Muscle of leg (tissue), 11 donors: ENCODE results near the gene EFCAB11. TPM values are rescaled to one million over a fixed set of nuclear protein-coding genes. Genes with fewer than 3 reads are reported as not detected.

Experiments used
- DNase-seq: peaks from one replicate; pipeline ENCODE4 v3.0.0; 2013
- H3K27ac ChIP-seq: one replicate; pipeline ENCODE4 v1.5.1; 2013; ENCODE audit warnings: mild to moderate bottlenecking, low read length, control low read depth
- H3K27me3 ChIP-seq: one replicate; pipeline ENCODE4 v1.6.1; 2013; ENCODE audit warnings: low read length; ENCODE audit not compliant: control insufficient read depth, insufficient read depth
- H3K36me3 ChIP-seq: one replicate; pipeline ENCODE4 v1.6.1; 2013; ENCODE audit warnings: low read length; ENCODE audit not compliant: control insufficient read depth, insufficient read depth
- H3K4me1 ChIP-seq: one replicate; pipeline ENCODE4 v1.6.1; 2013; ENCODE audit warnings: low read length; ENCODE audit not compliant: control insufficient read depth, insufficient read depth
- H3K4me3 ChIP-seq: one replicate; pipeline ENCODE4 v1.5.1; 2013; ENCODE audit warnings: low read length, control low read depth
- H3K9me3 ChIP-seq: replicated peaks from 2 replicates; pipeline ENCODE4 v1.6.1; 2013; ENCODE audit warnings: low read depth, low read length; ENCODE audit not compliant: control insufficient read depth
- WGBS: methylation state at CpG from one replicate; pipeline ENCODE4 v1.1.5; 2013; ENCODE audit warnings: missing lambda C conversion rate; ENCODE audit not compliant: insufficient coverage; 5-methylcytosine and 5-hydroxymethylcytosine counted together
- polyA plus RNA-seq, 8 donors: library from polyadenylated mRNA; unstranded; fragments of 120-200 nt; gene quantifications; one replicate each; pipeline versions ENCODE4 v1.2.1 to v1.2.3, GENCODE V29; 2013; ENCODE audit warnings: inconsistent platforms in 1 of 8, low replicate concordance in 1 of 8; ENCODE audit not compliant: insufficient read length in 8 of 8, insufficient read depth in 1 of 8
- total RNA-seq: library from RNA; stranded (reverse); fragments of 120-200 nt; gene quantifications from one replicate; pipeline ENCODE4 v1.2.4, GENCODE V29; 2013

EFCAB11 gene
- total and polyA plus RNA-seq, 9 donors: 5.5 to 8.6 (median 6.5) TPM

DNA sequence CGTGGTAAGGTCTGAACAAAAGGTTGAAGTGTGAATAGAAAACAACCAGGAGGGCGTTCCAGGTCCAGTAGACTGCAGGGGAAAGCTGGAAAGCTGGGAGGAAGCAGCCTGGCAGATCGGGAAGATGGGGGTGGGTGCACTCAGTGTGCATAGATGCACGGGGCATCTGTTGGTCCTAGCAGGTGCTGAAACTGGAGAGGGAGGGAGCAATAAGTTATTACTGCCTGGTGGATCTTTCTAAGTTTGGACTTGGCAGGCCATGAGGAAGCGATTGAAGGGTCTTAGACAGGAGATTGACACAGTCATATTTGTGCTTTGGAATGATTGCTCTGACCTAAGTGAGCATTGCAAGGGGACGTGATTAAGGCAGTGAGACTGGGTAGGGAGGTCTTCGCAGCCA lies 194.4 kb downstream of the EFCAB11 start:
- H3K36me3 ChIP-seq: no peaks in the 10 kb centered on the region
- peaks cover 16% of the 10 kb centered on the region for H3K4me1 ChIP-seq
- 76% methylated on average over 7 of the region's 7 CpGs for WGBS
- H3K4me3 ChIP-seq: no peak overlapping the region
- H3K9me3 ChIP-seq: peaks cover 6% of the 10 kb centered on the region
- no peaks in the 10 kb centered on the region for H3K27me3 ChIP-seq
- DNase-seq: peak; percentile 69
- H3K27ac ChIP-seq: peak overlapping the region; percentile 42

DNA sequence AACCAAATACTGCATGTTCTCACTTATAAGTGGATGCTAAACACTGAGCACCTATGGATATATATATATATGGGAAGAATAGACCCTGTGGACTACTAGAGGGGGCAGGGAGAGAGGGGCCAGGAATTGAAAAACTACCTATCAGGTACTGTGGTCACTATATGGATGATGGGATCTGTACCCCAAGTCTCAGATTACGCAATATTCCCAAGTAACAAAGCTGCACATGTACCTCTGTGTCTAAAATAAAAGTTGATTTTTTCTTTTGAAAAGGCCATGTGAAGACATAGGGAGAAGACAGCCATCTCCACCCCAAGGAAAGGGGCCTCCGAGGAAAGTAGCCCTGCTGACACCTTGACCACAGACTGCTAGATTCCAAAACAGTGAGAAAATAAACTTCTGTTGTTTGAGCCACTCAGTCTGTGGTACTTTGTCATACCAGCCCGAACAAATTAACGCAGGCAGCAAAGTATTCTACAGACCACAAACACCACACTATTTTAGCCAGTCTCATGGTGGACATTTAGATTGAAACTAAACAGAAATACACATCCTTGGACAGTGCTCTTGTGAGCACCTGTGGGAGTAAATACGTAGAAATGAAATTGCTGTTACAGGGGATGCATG lies 197.1 kb downstream of the EFCAB11 start:
- no peaks in the 10 kb centered on the region for H3K27me3 ChIP-seq
- DNase-seq: no peak
- no peak overlapping the region for H3K27ac ChIP-seq
- no peaks in the 10 kb centered on the region for H3K36me3 ChIP-seq
- H3K9me3 ChIP-seq: peaks cover 6% of the 10 kb centered on the region
- peaks cover 16% of the 10 kb centered on the region for H3K4me1 ChIP-seq
- no CpG with 5 or more reads among the region's 5 CpGs for WGBS
- no peak overlapping the region for H3K4me3 ChIP-seq

DNA sequence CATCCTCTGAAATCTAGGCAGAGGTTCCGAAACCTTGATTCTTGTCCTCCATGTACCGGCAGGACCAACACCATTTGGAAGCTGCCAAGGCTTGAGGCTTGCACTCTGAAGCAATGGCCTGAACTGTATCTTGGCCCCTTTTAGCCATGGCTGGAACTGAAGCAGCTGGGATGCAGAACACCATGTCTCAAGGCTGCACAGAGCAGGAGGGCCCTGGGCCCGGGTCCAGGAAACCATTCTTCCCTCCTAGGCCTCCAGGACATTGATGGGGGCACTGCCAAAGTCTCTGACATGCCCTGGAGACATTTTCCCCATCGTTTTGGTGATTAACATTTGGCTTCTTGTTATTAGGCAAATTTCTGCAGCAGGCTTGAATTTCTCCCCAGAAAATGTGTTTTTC lies 198.7 kb downstream of the EFCAB11 start:
- Histone ChIP-seq H3K4me3 (no peak overlapping the region), H3K9me3 (peaks cover 6% of the 10 kb centered on the region), H3K27ac (no peak overlapping the region), H3K36me3 (no peaks in the 10 kb centered on the region), H3K27me3 (no peaks in the 10 kb centered on the region), H3K4me1 (peaks cover 12% of the 10 kb centered on the region)
- DNase-seq: no peak
- WGBS: 76% methylated on average over 4 of the region's 4 CpGs

DNA sequence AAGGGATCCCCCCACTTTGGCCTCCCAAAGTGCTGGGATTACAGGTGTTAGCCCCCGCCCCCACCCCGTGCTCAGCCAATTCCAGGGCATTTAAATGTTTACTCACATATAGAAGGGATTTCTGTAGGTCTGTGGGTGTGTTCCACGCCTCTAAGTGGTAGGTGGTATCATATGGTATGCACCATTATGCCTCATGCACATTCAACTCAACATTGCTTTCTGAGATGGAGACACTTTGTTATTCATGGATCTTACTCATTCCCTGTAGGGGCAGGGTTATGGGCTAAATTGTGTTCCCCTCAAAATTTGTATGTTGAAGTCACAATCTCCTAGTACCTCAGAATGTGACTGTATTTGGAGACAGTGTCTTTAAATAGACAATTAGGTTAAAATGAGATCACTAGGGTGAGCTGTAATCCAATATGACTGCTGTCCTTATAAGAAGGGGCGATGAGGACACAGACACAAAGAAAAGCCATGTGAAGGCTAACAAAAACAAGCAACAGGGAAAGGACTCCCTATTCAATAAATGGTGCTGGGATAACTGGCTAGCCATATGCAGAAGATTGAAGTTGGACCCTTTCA lies 200.6 kb downstream of the EFCAB11 start:
- H3K4me3 ChIP-seq: no peak overlapping the region
- no peaks in the 10 kb centered on the region for H3K4me1 ChIP-seq
- no CpG with 5 or more reads among the region's 4 CpGs for WGBS
- H3K27ac ChIP-seq: no peak overlapping the region
- H3K9me3 ChIP-seq: peaks cover 6% of the 10 kb centered on the region
- H3K36me3 ChIP-seq: no peaks in the 10 kb centered on the region
- DNase-seq: no peak
- H3K27me3 ChIP-seq: no peaks in the 10 kb centered on the region

DNA sequence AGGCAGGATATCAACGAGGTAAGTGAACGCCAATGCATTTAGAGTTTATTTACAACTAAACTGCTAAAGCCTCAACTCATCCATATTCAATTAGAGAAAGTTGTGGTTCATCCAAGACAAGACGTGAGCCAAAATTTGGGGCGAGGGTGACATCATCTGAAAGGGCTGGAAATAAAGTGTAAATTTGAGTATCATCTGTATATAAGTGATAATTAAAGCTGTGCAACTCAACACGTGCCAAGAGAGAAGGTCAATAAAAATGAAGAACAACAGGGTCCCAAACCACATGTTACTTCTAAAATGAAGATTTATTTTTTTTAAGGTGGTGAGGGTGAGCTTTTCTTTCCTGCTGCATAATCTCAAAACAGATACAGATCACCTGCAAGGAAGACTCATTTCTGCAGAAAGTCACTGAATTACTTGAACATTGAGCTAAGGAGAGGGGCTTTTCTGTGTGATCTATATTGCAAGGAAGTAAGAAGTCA lies 203.6 kb downstream of the EFCAB11 start:
- Histone ChIP-seq H3K27ac (no peak overlapping the region), H3K27me3 (no peaks in the 10 kb centered on the region), H3K36me3 (no peaks in the 10 kb centered on the region), H3K4me3 (no peak overlapping the region), H3K9me3 (peaks cover 4% of the 10 kb centered on the region), H3K4me1 (no peaks in the 10 kb centered on the region)
- no CpG with 5 or more reads among the region's 5 CpGs for WGBS
- DNase-seq: no peak

DNA sequence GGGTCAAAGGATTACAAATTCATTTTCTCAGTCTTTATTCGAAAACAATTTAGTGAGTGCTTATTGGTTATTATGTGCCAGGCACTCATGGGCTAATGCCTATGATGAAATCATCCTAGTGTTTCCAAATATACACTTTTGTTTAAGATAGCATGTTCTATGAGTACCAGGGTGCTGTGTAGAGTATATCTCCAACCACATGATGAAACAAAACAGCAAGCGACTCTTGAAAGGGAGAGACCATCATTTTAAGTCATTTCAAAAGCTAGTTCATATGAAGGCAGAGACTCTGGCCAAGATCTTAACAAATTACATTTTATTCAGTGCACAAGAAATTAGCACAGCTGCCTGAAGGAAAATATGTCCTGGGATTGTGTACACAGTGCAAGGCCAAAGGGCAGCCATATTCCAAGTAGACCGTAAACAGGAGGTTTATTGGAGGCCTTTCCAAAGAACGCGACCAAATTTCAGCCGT lies 204.2 kb downstream of the EFCAB11 start:
- no peak for DNase-seq
- no peaks in the 10 kb centered on the region for H3K4me1 ChIP-seq
- no peaks in the 10 kb centered on the region for H3K27me3 ChIP-seq
- no peaks in the 10 kb centered on the region for H3K9me3 ChIP-seq
- H3K36me3 ChIP-seq: no peaks in the 10 kb centered on the region
- WGBS: 74% methylated on average over 4 of the region's 6 CpGs
- H3K27ac ChIP-seq: no peak overlapping the region
- no peak overlapping the region for H3K4me3 ChIP-seq

DNA sequence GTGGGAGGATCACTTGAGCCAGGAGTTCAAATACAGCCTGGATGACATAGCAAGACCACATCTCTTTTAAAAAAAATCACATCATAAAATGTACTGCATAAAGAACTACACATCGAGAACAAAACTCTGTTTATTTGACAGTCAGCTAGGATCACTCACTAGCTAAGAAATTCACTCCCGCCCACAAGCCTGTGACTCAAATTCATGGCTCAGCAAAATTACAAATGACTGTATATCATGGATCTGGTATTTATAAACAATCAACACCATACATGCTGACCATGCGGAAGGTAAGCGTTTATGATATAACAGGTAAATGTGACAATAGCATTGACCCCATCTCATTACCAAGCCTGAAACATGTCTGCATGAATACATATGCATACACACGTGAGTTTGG lies 206.5 kb downstream of the EFCAB11 start:
- Histone ChIP-seq H3K36me3 (no peaks in the 10 kb centered on the region), H3K4me1 (no peaks in the 10 kb centered on the region), H3K4me3 (no peak overlapping the region), H3K27ac (no peak overlapping the region), H3K9me3 (no peaks in the 10 kb centered on the region), H3K27me3 (no peaks in the 10 kb centered on the region)
- 100% methylated on average over 1 of the region's 5 CpGs for WGBS
- no peak for DNase-seq

DNA sequence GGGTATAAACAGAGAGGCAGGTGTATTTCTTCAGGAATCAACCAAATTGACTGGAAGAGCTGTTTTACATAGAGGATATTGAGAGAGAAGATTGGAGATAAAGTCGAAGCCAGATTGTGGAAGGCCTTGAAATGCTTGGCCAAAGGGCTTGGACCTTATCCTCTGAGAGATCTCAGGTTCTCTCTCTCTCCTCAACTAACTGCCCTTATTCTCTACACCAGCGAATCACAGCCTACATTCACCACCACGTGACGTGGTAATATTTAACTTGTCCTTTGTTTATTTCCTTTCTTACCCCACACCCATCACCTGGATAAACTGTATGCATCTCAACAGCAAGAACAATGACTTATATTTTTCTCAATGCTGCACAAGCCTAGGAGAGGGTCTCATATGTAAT lies 207.4 kb downstream of the EFCAB11 start:
- Histone ChIP-seq H3K36me3 (no peaks in the 10 kb centered on the region), H3K4me3 (no peak overlapping the region), H3K4me1 (no peaks in the 10 kb centered on the region), H3K27me3 (no peaks in the 10 kb centered on the region), H3K9me3 (no peaks in the 10 kb centered on the region), H3K27ac (no peak overlapping the region)
- DNase-seq: no peak
- 88% methylated on average over 3 of the region's 4 CpGs for WGBS

DNA sequence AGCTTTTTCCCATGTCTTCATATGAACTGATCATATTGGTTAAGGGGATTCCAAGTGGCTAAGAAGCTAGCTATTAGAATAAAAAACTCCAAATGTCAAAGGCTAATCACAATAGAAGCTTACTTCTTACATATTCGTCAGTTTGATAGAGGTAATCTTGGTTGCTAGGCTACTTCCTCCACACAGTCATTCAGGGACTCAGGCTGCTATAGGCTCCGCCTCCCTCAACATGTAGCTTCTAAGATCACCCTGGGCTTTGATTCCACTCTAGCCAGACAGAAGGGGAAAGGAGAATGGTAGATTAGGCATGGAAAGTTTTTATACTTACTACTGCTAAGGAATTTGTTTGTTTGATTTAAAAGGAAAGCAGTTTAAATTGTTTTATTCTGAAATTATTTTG lies 207.9 kb downstream of the EFCAB11 start:
- no peak overlapping the region for H3K27ac ChIP-seq
- DNase-seq: no peak
- no peaks in the 10 kb centered on the region for H3K27me3 ChIP-seq
- no CpG with 5 or more reads among the region's 2 CpGs for WGBS
- H3K4me3 ChIP-seq: no peak overlapping the region
- no peaks in the 10 kb centered on the region for H3K9me3 ChIP-seq
- H3K36me3 ChIP-seq: no peaks in the 10 kb centered on the region
- no peaks in the 10 kb centered on the region for H3K4me1 ChIP-seq

DNA sequence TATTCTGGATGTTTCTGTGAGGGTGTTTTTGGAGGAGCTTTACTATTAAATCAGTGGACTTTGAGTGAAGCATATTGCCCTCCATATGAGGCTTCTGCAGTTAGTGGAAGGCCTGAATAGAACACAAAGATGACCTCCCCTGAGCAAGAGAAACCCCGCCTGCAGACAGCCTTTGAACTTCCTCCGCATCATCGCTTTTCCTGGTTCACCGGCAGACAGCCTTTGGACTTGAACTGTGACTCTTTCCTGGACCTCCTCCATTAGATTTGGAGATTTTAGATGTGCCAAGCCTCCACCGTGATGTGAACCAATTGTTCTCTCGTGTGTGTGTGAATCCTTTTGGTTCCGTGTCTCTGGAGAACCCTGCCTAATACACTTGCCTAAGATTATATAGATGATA lies 208.4 kb downstream of the EFCAB11 start:
- H3K9me3 ChIP-seq: no peaks in the 10 kb centered on the region
- DNase-seq: no peak
- no peak overlapping the region for H3K27ac ChIP-seq
- no peaks in the 10 kb centered on the region for H3K4me1 ChIP-seq
- H3K27me3 ChIP-seq: no peaks in the 10 kb centered on the region
- H3K4me3 ChIP-seq: no peak overlapping the region
- H3K36me3 ChIP-seq: no peaks in the 10 kb centered on the region
- WGBS: 90% methylated on average over 4 of the region's 7 CpGs
